HL-60 (cell line): ENCODE measurements around the gene ZNF341.

Experiments used
- DNase-seq, 2 experiments: peaks; one replicate each; pipeline ENCODE4 v3.0.0-alpha.2; 2010 to 2020; ENCODE audit warnings: low read depth in 1 of 2, low spot score in 1 of 2
- H3K27ac ChIP-seq: fragments of 250-450 bp; sonication (Bioruptor Pico); replicated peaks from 2 replicates; pipeline ENCODE4 v1.5.1; 2020; ENCODE audit warnings: mild to moderate bottlenecking, moderate library complexity
- H3K27me3 ChIP-seq: fragments of 250-450 bp; sonication (Bioruptor Pico); 2 replicates; pipeline ENCODE4 v1.5.1; 2021; ENCODE audit warnings: mild to moderate bottlenecking, moderate library complexity; ENCODE audit not compliant: insufficient read depth, poor library complexity, severe bottlenecking
- H3K4me3 ChIP-seq: replicated peaks from 2 replicates; pipeline ENCODE4 v1.5.1; 2011; ENCODE audit warnings: mild to moderate bottlenecking, control low read depth, low read length; ENCODE audit not compliant: insufficient read depth
- GABPA ChIP-seq: IDR thresholded peaks from 2 replicates; pipeline ENCODE4 v1.6.1; 2012; ENCODE audit warnings: low read depth
- POLR2AphosphoS5 ChIP-seq: IDR thresholded peaks from 2 replicates; pipeline ENCODE4 v1.6.1; 2012; ENCODE audit warnings: low read depth
- SPI1 ChIP-seq: IDR thresholded peaks from 2 replicates; pipeline ENCODE4 v1.6.1; 2012; ENCODE audit warnings: low read depth, mild to moderate bottlenecking, borderline replicate concordance
- TF ChIP-seq, protein P1 (sequence below): IDR thresholded peaks from one replicate; pipeline ENCODE4 v1.5.1; 2011; ENCODE audit warnings: low read length, control low read depth, inconsistent platforms; ENCODE audit not compliant: insufficient read depth
- TF ChIP-seq, protein P2 (sequence below): IDR thresholded peaks from 2 replicates; pipeline ENCODE4 v1.6.1; 2012; ENCODE audit warnings: low read depth; ENCODE audit not compliant: insufficient replicate concordance

Gene ZNF341

DNA sequence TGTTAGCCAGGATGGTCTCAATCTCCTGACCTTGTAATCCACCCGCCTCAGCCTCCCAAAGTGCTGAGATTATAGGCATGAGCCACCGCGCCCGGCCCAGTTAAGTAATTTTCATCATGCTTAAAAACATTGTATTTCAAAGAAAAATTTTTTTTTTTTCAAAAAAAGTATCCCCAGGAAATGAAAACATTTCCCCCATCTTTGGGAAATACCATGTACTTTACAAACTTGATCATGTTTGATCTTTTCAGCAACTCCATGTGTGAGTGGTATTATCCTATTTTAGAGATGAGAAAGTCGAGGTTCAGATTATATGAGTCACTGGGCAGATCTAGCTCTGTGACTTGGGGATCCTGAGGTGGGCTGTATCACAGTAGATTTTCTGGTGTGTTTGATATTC is 91.2 kb downstream of the ZNF341 start:
- no peak overlapping the region for H3K27ac ChIP-seq
- TF ChIP-seq POLR2AphosphoS5, result no peak
- TF ChIP-seq, protein P1, sequence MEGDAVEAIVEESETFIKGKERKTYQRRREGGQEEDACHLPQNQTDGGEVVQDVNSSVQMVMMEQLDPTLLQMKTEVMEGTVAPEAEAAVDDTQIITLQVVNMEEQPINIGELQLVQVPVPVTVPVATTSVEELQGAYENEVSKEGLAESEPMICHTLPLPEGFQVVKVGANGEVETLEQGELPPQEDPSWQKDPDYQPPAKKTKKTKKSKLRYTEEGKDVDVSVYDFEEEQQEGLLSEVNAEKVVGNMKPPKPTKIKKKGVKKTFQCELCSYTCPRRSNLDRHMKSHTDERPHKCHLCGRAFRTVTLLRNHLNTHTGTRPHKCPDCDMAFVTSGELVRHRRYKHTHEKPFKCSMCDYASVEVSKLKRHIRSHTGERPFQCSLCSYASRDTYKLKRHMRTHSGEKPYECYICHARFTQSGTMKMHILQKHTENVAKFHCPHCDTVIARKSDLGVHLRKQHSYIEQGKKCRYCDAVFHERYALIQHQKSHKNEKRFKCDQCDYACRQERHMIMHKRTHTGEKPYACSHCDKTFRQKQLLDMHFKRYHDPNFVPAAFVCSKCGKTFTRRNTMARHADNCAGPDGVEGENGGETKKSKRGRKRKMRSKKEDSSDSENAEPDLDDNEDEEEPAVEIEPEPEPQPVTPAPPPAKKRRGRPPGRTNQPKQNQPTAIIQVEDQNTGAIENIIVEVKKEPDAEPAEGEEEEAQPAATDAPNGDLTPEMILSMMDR, result no peak
- no peak for TF ChIP-seq GABPA
- TF ChIP-seq SPI1, result no peak
- TF ChIP-seq, protein P2, sequence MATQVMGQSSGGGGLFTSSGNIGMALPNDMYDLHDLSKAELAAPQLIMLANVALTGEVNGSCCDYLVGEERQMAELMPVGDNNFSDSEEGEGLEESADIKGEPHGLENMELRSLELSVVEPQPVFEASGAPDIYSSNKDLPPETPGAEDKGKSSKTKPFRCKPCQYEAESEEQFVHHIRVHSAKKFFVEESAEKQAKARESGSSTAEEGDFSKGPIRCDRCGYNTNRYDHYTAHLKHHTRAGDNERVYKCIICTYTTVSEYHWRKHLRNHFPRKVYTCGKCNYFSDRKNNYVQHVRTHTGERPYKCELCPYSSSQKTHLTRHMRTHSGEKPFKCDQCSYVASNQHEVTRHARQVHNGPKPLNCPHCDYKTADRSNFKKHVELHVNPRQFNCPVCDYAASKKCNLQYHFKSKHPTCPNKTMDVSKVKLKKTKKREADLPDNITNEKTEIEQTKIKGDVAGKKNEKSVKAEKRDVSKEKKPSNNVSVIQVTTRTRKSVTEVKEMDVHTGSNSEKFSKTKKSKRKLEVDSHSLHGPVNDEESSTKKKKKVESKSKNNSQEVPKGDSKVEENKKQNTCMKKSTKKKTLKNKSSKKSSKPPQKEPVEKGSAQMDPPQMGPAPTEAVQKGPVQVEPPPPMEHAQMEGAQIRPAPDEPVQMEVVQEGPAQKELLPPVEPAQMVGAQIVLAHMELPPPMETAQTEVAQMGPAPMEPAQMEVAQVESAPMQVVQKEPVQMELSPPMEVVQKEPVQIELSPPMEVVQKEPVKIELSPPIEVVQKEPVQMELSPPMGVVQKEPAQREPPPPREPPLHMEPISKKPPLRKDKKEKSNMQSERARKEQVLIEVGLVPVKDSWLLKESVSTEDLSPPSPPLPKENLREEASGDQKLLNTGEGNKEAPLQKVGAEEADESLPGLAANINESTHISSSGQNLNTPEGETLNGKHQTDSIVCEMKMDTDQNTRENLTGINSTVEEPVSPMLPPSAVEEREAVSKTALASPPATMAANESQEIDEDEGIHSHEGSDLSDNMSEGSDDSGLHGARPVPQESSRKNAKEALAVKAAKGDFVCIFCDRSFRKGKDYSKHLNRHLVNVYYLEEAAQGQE, result no peak
- H3K4me3 ChIP-seq, result no peak overlapping the region
- H3K27me3 ChIP-seq, result no peaks in the 10 kb centered on the region
- no peak for DNase-seq

DNA sequence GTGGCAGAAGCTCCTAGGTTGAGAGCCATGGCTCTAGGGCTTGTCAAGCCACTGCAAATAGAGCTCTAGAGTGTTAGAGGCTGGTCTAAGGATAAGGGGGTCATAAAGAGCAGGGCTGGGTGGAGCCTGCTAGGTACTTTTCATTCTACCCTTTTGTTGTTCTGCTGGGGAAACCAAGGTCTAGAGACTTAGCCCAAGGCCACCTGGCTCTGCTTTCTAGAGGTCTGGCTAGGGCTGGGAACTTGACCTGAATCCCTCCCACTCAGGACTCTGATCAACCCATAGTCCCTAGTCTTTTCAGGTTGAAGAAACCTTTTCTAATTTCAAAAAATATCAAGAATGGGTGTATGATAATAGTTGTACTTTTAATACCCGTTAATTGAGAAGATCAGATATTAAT is 93.1 kb downstream of the ZNF341 start:
- Histone ChIP-seq H3K4me3 (no peak overlapping the region), H3K27ac (no peak overlapping the region), H3K27me3 (no peaks in the 10 kb centered on the region)
- TF ChIP-seq SPI1, result no peak
- TF ChIP-seq POLR2AphosphoS5, result no peak
- TF ChIP-seq GABPA, result no peak
- no peak for DNase-seq

DNA sequence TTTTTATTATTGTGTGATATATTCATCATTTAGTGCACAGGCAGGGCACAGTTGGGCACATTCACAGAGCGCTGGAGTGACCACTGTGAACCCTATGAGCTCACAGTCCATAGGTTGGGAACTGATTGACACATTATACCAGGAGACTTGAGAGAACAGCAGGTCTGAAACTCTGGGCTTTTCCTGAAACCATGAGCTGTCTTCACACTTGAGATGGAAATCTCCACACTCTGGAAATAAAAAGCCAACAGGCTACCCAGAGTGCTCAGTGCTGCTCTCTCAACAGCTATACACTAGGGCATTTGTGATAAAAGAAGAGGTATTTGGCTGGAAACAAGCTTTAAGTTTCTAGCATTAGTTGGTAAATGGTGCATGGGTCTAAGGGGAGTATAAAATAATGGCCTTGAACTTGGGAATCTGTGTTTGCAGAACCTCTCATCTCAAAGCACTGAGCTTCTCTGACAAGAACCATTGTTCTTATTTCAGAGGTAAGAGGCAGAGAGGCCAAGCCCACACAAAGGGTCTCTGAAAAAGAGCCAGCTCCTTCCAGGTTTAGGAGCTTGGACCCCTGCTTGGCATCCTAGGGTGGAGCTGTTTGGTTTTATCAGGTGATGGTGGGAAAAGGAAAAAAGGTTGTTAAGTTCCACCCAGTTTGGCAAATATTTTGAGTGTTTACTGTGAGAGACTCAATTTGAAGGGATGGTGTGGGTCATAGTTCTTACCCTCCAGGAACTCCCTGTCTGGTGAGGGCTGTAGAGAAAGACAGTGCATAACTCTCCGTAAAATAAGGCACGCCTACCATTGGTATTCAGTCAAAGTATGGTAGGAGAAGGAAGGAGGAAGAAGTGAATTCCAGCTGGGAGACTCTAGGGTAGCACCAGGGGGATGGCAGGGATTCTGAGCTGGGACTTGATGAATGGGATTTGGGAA is 93.8 kb downstream of the ZNF341 start:
- H3K4me3 ChIP-seq, result no peak overlapping the region
- TF ChIP-seq SPI1 (no peak), POLR2AphosphoS5 (no peak), GABPA (no peak)
- TF ChIP-seq, protein P2, result no peak
- TF ChIP-seq, protein P1, result no peak
- no peak overlapping the region for H3K27ac ChIP-seq
- no peak for DNase-seq
- no peaks in the 10 kb centered on the region for H3K27me3 ChIP-seq

DNA sequence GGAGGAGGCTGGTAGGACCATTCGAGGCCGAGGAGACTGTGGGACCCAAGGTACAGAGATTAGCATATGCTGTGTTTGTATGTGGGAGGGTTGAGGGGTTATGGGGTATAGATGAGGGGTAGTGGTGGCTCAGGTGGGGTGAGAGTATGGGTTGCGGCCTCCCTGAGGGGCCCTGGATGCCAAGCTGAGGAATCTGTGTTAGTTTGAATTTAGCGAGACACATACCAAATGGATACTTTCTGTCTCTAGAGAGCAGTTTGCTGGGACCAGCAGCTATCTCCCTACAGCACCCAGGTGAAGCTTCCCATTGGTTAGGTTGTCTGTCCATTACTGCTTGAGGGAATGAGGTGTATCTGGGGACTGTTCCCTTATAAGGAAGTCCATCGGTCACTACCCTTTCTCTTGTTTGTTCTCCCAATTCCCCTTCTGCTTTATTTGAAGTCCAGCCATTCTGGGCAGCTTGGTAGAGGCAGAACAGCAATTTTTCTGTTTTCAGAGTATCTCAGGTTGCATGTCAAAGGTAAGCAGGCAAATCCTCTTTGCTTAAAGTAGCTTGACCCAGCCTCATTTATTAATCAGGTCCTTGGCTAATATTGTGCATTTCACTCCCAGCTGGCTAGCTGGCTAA is 94.6 kb downstream of the ZNF341 start:
- no peak overlapping the region for H3K4me3 ChIP-seq
- H3K27me3 ChIP-seq, result no peaks in the 10 kb centered on the region
- TF ChIP-seq POLR2AphosphoS5 (no peak), GABPA (no peak), SPI1 (no peak)
- no peak overlapping the region for H3K27ac ChIP-seq
- no peak for DNase-seq
